CD4-positive, alpha-beta memory T cell (primary cell): ENCODE data around the gene EPHA6. TPM values are rescaled to one million over a fixed set of nuclear protein-coding genes. Genes with fewer than 3 reads are reported as not detected.

Experiments
- CTCF ChIA-PET: fragments of 350-600 bp; sonication (Branson Sonifier 250); formaldehyde crosslinking; loops from one replicate; lab custom pipeline; 2021; ENCODE audit warnings: inconsistent platforms; ENCODE audit not compliant: partially characterized antibody; lab: Charles Lee
- POLR2A ChIA-PET: fragments of 350-600 bp; sonication (Branson Sonifier 250); formaldehyde crosslinking; loops from one replicate; lab custom pipeline; 2021; ENCODE audit not compliant: partially characterized antibody; lab: Charles Lee
- DNase-seq, 5 donors: peaks; one replicate each; pipeline versions ENCODE4 v3.0.0 to v3.0.0-alpha.2; 2020 to 2022; ENCODE audit warnings: mixed read lengths in 1 of 5
- H3K27ac ChIP-seq: one replicate; pipeline ENCODE4 v1.7.0; 2013; ENCODE audit warnings: low read depth, low read length
- H3K27me3 ChIP-seq: 2 replicates; pipeline ENCODE4 v1.7.0; 2013; ENCODE audit warnings: mild to moderate bottlenecking, low read length, moderate library complexity; ENCODE audit not compliant: insufficient read depth
- H3K36me3 ChIP-seq: 2 replicates; pipeline ENCODE4 v1.7.0; 2013; ENCODE audit warnings: mild to moderate bottlenecking, low read length, moderate library complexity; ENCODE audit not compliant: insufficient read depth
- H3K4me1 ChIP-seq: 2 replicates; pipeline ENCODE4 v1.7.0; 2013; ENCODE audit warnings: mild to moderate bottlenecking, low read length, moderate library complexity; ENCODE audit not compliant: insufficient read depth
- H3K4me3 ChIP-seq, 2 donors: one replicate each; pipeline ENCODE4 v1.7.0; 2013; ENCODE audit warnings: low read length in 2 of 2, mild to moderate bottlenecking in 1 of 2
- H3K9me3 ChIP-seq, 2 donors: one replicate each; pipeline ENCODE4 v1.7.0; 2013; ENCODE audit warnings: low read length in 2 of 2, control low read depth in 1 of 2; ENCODE audit not compliant: control insufficient read depth in 1 of 2
- H3K27ac Mint-ChIP-seq, 7 donors: one replicate each; pipeline ENCODE4 v1.8.0; 2020 to 2021; ENCODE audit warnings: mixed read lengths in 7 of 7, mild to moderate bottlenecking in 6 of 7, inconsistent platforms in 3 of 7, moderate library complexity in 3 of 7
- H3K27me3 Mint-ChIP-seq, 2 donors: one replicate each; pipeline ENCODE4 v1.8.0; 2020 to 2021; ENCODE audit warnings: mixed read lengths in 2 of 2
- H3K36me3 Mint-ChIP-seq, 2 donors: one replicate each; pipeline ENCODE4 v1.8.0; 2020 to 2021; ENCODE audit warnings: mixed read lengths in 2 of 2, inconsistent platforms in 1 of 2, mild to moderate bottlenecking in 1 of 2
- H3K4me1 Mint-ChIP-seq, 4 donors: one replicate each; pipeline ENCODE4 v1.8.0; 2020 to 2021; ENCODE audit warnings: mixed read lengths in 4 of 4, mild to moderate bottlenecking in 1 of 4
- H3K4me3 Mint-ChIP-seq, 8 donors: one replicate each; pipeline ENCODE4 v1.8.0; 2020 to 2021; ENCODE audit warnings: mixed read lengths in 8 of 8, mild to moderate bottlenecking in 7 of 8, moderate library complexity in 6 of 8, inconsistent platforms in 3 of 8
- H3K9me3 Mint-ChIP-seq, 8 donors: one replicate each; pipeline ENCODE4 v1.8.0; 2020 to 2021; ENCODE audit warnings: mixed read lengths in 8 of 8, mild to moderate bottlenecking in 5 of 8, inconsistent platforms in 3 of 8, moderate library complexity in 1 of 8
- intact Hi-C: fragments of 100-400 bp; cut with micrococcal nuclease; formaldehyde crosslinking; loops from one replicate; pipeline ENCODE4 v1.15.1; 2023
- polyA plus RNA-seq, 2 donors: library from polyadenylated mRNA; unstranded; fragments of 300-500 nt; fragmentation: Illumina TruSeq; gene quantifications; one replicate each; pipeline ENCODE4 v1.2.3, GENCODE V29; 2021
- total RNA-seq, 2 experiments: library from RNA; stranded (reverse); gene quantifications; one replicate each; pipeline ENCODE4 v1.2.3, GENCODE V29; 2021

The EPHA6 gene
- total and polyA plus RNA-seq, 4 experiments from 2014 or later = not detected

- H3K36me3 ChIP-seq = no peaks in the 10 kb centered on the region
- no peaks in the 10 kb centered on the region for H3K9me3 ChIP-seq
- DNase-seq = no peak
- no peak overlapping the region for H3K4me3 ChIP-seq
- ChIA-PET POLR2A (no interaction called here), CTCF (no interaction called here)
- H3K27ac ChIP-seq = no peak overlapping the region
- no peaks in the 10 kb centered on the region for H3K36me3 Mint-ChIP-seq
- H3K4me1 ChIP-seq = no peaks in the 10 kb centered on the region
- intact Hi-C loops = no loop called here
- no peaks in the 10 kb centered on the region for H3K27me3 ChIP-seq
- H3K27me3 Mint-ChIP-seq = no peaks in the 10 kb centered on the region
- H3K9me3 Mint-ChIP-seq = peaks cover 0 to 10% (median 3%) of the 10 kb centered on the region in 8 donors
- no peak overlapping the region for H3K27ac Mint-ChIP-seq
- no peak overlapping the region for H3K4me3 Mint-ChIP-seq
- no peaks in the 10 kb centered on the region for H3K4me1 Mint-ChIP-seq
Observed at GRCh38 chr3:97070302-97070701, 255.9 kb downstream of the EPHA6 start.

GRCh38 chr3:97074546-97074945, 260.2 kb downstream of the EPHA6 start:
- H3K4me3 Mint-ChIP-seq = no peak overlapping the region
- ChIA-PET POLR2A (no interaction called here), CTCF (no interaction called here)
- H3K36me3 Mint-ChIP-seq = no peaks in the 10 kb centered on the region
- no peaks in the 10 kb centered on the region for H3K9me3 ChIP-seq
- intact Hi-C loops = no loop called here
- H3K4me1 ChIP-seq = no peaks in the 10 kb centered on the region
- H3K9me3 Mint-ChIP-seq = peaks cover 0 to 11% (median 4%) of the 10 kb centered on the region in 8 donors
- no peak overlapping the region for H3K4me3 ChIP-seq
- DNase-seq = no peak
- H3K27ac Mint-ChIP-seq = no peak overlapping the region
- no peaks in the 10 kb centered on the region for H3K27me3 Mint-ChIP-seq
- no peaks in the 10 kb centered on the region for H3K27me3 ChIP-seq
- no peak overlapping the region for H3K27ac ChIP-seq
- no peaks in the 10 kb centered on the region for H3K4me1 Mint-ChIP-seq
- no peaks in the 10 kb centered on the region for H3K36me3 ChIP-seq

- intact Hi-C loops = no loop called here
- Histone ChIP-seq H3K4me1 (no peaks in the 10 kb centered on the region), H3K9me3 (no peaks in the 10 kb centered on the region), H3K36me3 (no peaks in the 10 kb centered on the region), H3K4me3 (no peak overlapping the region), H3K27me3 (no peaks in the 10 kb centered on the region), H3K27ac (no peak overlapping the region)
- no peaks in the 10 kb centered on the region for H3K27me3 Mint-ChIP-seq
- H3K4me3 Mint-ChIP-seq = no peak overlapping the region
- H3K9me3 Mint-ChIP-seq = peaks cover 0 to 11% (median 4%) of the 10 kb centered on the region in 8 donors
- ChIA-PET POLR2A (no interaction called here), CTCF (no interaction called here)
- H3K36me3 Mint-ChIP-seq = no peaks in the 10 kb centered on the region
- no peak overlapping the region for H3K27ac Mint-ChIP-seq
- no peaks in the 10 kb centered on the region for H3K4me1 Mint-ChIP-seq
- DNase-seq = no peak
Observed at GRCh38 chr3:97076673-97077072, 262.3 kb downstream of the EPHA6 start.

GRCh38 chr3:97089621-97090020, 275.2 kb downstream of the EPHA6 start:
- H3K27me3 Mint-ChIP-seq = no peaks in the 10 kb centered on the region
- no peak overlapping the region for H3K27ac Mint-ChIP-seq
- H3K4me3 Mint-ChIP-seq = no peak overlapping the region
- Histone ChIP-seq H3K9me3 (no peaks in the 10 kb centered on the region), H3K27ac (no peak overlapping the region), H3K36me3 (no peaks in the 10 kb centered on the region), H3K4me3 (no peak overlapping the region), H3K27me3 (no peaks in the 10 kb centered on the region), H3K4me1 (no peaks in the 10 kb centered on the region)
- no peaks in the 10 kb centered on the region for H3K36me3 Mint-ChIP-seq
- ChIA-PET POLR2A (no interaction called here), CTCF (no interaction called here)
- H3K9me3 Mint-ChIP-seq = peaks cover 0 to 3% (median 0%) of the 10 kb centered on the region in 8 donors
- intact Hi-C loops = no loop called here
- no peaks in the 10 kb centered on the region for H3K4me1 Mint-ChIP-seq
- DNase-seq = no peak

GRCh38 chr3:97102641-97103040, 288.2 kb downstream of the EPHA6 start:
- no peak overlapping the region for H3K27ac Mint-ChIP-seq
- Histone ChIP-seq H3K36me3 (no peaks in the 10 kb centered on the region), H3K27ac (no peak overlapping the region), H3K9me3 (no peaks in the 10 kb centered on the region), H3K4me1 (no peaks in the 10 kb centered on the region), H3K27me3 (no peaks in the 10 kb centered on the region), H3K4me3 (no peak overlapping the region)
- DNase-seq = no peak
- H3K9me3 Mint-ChIP-seq = peaks cover 0 to 9% (median 0%) of the 10 kb centered on the region in 8 donors
- ChIA-PET POLR2A (no interaction called here), CTCF (no interaction called here)
- no peaks in the 10 kb centered on the region for H3K4me1 Mint-ChIP-seq
- H3K27me3 Mint-ChIP-seq = no peaks in the 10 kb centered on the region
- no peaks in the 10 kb centered on the region for H3K36me3 Mint-ChIP-seq
- H3K4me3 Mint-ChIP-seq = no peak overlapping the region
- intact Hi-C loops = no loop called here

- Histone ChIP-seq H3K9me3 (no peaks in the 10 kb centered on the region), H3K4me1 (no peaks in the 10 kb centered on the region), H3K27ac (no peak overlapping the region), H3K4me3 (no peak overlapping the region), H3K27me3 (no peaks in the 10 kb centered on the region), H3K36me3 (no peaks in the 10 kb centered on the region)
- DNase-seq = no peak
- intact Hi-C loops = no loop called here
- Mint-ChIP-seq H3K9me3 (peaks cover 0 to 9% (median 0%) of the 10 kb centered on the region in 8 donors), H3K4me1 (no peaks in the 10 kb centered on the region), H3K36me3 (no peaks in the 10 kb centered on the region), H3K4me3 (no peak overlapping the region), H3K27ac (no peak overlapping the region), H3K27me3 (no peaks in the 10 kb centered on the region)
- ChIA-PET POLR2A (no interaction called here), CTCF (no interaction called here)
Observed at GRCh38 chr3:97105989-97106651, 291.7 kb downstream of the EPHA6 start.

GRCh38 chr3:97106652-97106989, 292.2 kb downstream of the EPHA6 start:
- H3K4me1 ChIP-seq = no peaks in the 10 kb centered on the region
- Mint-ChIP-seq H3K36me3 (no peaks in the 10 kb centered on the region), H3K27me3 (no peaks in the 10 kb centered on the region), H3K27ac (no peak overlapping the region), H3K9me3 (peaks cover 0 to 9% (median 0%) of the 10 kb centered on the region in 8 donors), H3K4me3 (no peak overlapping the region), H3K4me1 (no peaks in the 10 kb centered on the region)
- no peak overlapping the region for H3K27ac ChIP-seq
- POLR2A ChIA-PET = no interaction called here
- intact Hi-C loops = no loop called here
- no peak for DNase-seq
- H3K9me3 ChIP-seq = no peaks in the 10 kb centered on the region
- no peaks in the 10 kb centered on the region for H3K36me3 ChIP-seq
- H3K27me3 ChIP-seq = no peaks in the 10 kb centered on the region
- H3K4me3 ChIP-seq = no peak overlapping the region
- CTCF ChIA-PET = no interaction called here

GRCh38 chr3:97108136-97108535, 293.7 kb downstream of the EPHA6 start:
- no peaks in the 10 kb centered on the region for H3K27me3 Mint-ChIP-seq

More at GRCh38 chr3:97108136-97108535, 293.7 kb downstream of the EPHA6 start:
- POLR2A ChIA-PET = no interaction called here
- intact Hi-C loops = no loop called here
- Histone ChIP-seq H3K36me3 (no peaks in the 10 kb centered on the region), H3K9me3 (no peaks in the 10 kb centered on the region), H3K4me3 (no peak overlapping the region), H3K27me3 (no peaks in the 10 kb centered on the region), H3K27ac (no peak overlapping the region), H3K4me1 (no peaks in the 10 kb centered on the region)
- H3K9me3 Mint-ChIP-seq = peaks cover 0 to 5% (median 0%) of the 10 kb centered on the region in 8 donors
- DNase-seq = no peak
- no peaks in the 10 kb centered on the region for H3K36me3 Mint-ChIP-seq
- no peak overlapping the region for H3K4me3 Mint-ChIP-seq
- H3K27ac Mint-ChIP-seq = no peak overlapping the region
- H3K4me1 Mint-ChIP-seq = no peaks in the 10 kb centered on the region
- CTCF ChIA-PET = no interaction called here
